Keratinocyte (primary cell): ENCODE measurements around the gene THSD7B.

Experiments used
- CTCF ChIP-seq, 3 experiments: IDR thresholded peaks in 1 of 3; conservative IDR thresholded peaks in 1 of 3; optimal IDR thresholded peaks in 1 of 3; 2 replicates in 2 of 3; 3 replicates in 1 of 3; pipeline versions ENCODE3 to v1.5.1; 2011; ENCODE audit warnings: low read length in 3 of 3, mild to moderate bottlenecking in 3 of 3, moderate library complexity in 2 of 3, control low read depth in 1 of 3, inconsistent platforms in 1 of 3; ENCODE audit not compliant: insufficient read depth in 2 of 3; ENCODE audit errors: extremely low read depth in 1 of 3
- EZH2 ChIP-seq: IDR thresholded peaks from one replicate; pipeline ENCODE4 v1.6.1; 2012; ENCODE audit warnings: inconsistent platforms, mild to moderate bottlenecking, low read length, moderate library complexity

GRCh38 chr2:137167651-137168050, 402.3 kb downstream of the THSD7B start:
- TF ChIP-seq CTCF (optimal IDR thresholded peaks at IDR 0.05 in 1 of 3, IDR thresholded peaks at IDR 0.05 in 1 of 3, conservative IDR thresholded peaks at IDR 0.05 in 1 of 3; ENCODE audit: extremely low read depth in 1 of 3, insufficient read depth in 2 of 3, low read length in 3 of 3) = no peak
- TF ChIP-seq EZH2 = no peak
